Measurements from ENCODE around the gene P2RY2. TPM values are rescaled to one million over a fixed set of nuclear protein-coding genes. Genes with fewer than 3 reads are reported as not detected.

The P2RY2 gene
- total and polyA plus RNA-seq, 10 of the 15 experiments (the other 5 are each of a cell fraction or from before 2014, with no cell fraction given): 0.03 to 0.23 (median 0.17) TPM; not detected in 7

DNA sequence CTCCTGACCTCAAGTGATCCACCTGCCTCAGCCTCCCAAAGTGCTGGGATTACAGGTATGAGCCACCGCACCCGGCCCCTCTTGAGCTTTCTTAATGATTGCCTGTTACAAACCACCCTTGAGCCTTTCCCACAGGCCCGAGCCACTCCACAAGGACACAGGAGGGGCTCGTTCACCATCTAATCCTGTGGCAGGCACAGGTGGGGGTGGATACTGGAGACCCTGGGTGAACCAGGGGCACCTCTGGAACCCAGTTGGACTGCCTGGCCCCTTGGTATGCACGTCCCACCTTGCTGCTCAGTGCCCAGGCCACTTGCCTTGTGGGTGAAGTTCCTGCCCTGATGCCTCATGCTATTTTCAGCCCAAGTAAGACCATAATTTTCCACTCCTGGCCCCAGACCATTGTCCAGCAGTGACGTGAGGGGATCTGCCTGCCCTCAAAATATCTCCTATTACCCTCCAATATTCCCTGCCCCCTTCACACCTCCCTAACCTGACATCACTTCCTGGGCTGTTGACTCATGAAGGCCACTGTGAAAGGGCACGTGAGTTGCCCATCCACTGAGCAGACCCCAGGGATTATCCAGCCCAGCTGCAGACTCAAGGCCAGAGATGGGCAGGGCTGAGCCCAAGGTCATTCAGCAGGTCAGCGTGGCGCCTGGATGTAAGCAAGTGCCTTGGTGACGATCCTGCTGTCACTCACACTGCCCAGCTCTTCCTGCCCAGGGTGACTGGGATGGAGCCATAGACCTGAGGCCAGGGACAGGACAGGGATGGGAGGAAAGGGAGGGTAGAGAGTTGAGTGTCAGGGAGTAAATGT lies 19.6 kb downstream of the P2RY2 start:
- POLR2A ChIA-PET: interaction anchor here (1.5 kb wide), 1 partner anchor 51 kb away, joined by 4 read pairs; no protein-coding TSS in a partner anchor
- FAIRE-seq: no peak
- intact Hi-C loops (cut with micrococcal nuclease; ENCODE audit: unreplicated experiment): loop anchor here (1.0 kb wide), 1 partner anchor 52 kb away; no protein-coding TSS in a partner anchor

DNA sequence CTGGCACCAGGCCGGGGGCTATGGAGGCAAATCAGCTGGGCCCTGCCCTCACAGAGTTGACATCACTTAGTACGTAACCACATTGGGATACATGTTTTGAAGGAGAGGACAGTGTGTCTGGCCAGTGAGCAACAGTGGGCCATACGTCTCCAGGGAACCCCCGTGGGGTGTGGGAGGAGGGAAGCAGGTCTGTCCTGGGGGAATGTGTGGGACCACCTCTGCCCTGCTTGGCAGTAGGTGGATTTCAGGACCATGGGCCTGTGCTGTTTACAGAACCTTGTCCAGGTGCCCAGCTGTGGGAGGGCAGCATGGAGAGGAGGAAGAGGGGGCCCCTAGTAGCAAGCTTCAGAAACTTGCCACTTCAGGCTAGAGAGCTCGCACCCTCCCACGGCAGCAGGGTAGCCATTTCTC lies 21.0 kb downstream of the P2RY2 start:
- peaks cover 18% of the 10 kb centered on the region for H3K4me1 ChIP-seq (ENCODE audit: control insufficient read depth, insufficient read depth, low read length)
- no peak overlapping the region for H3K9ac ChIP-seq (ENCODE audit: control insufficient read depth, insufficient read depth, low read length)
- in situ Hi-C loops (cut with MboI) (loop anchor here (5.0 kb wide), 1 partner anchor 52 kb away; no protein-coding TSS in a partner anchor), intact Hi-C loops (cut with micrococcal nuclease; ENCODE audit: unreplicated experiment) (no loop called here)
- CTCF ChIA-PET: interaction anchor here (0.7 to 8.3 kb wide), 5 partner anchors 47 to 556 kb away, joined by 3 to 96 read pairs (median 3); no protein-coding TSS in a partner anchor
- 79% methylated on average over 6 of the region's 6 CpGs for WGBS (ENCODE audit: insufficient coverage, insufficient replicate concordance, low lambda C conversion rate, missing lambda C conversion rate)
- no peak for FAIRE-seq
- H3K4me3 ChIP-seq: no peak overlapping the region
- no peaks in the 10 kb centered on the region for H3K79me2 ChIP-seq (ENCODE audit: control insufficient read depth, insufficient read depth, low read length)
- H3K27ac ChIP-seq (ENCODE audit: control insufficient read depth, insufficient read depth): no peak overlapping the region
- SMC1A ChIA-PET (ENCODE audit: uncharacterized antibody, unreplicated experiment): interaction anchor here (11.9 kb wide), 1 partner anchor 52 kb away, joined by 188 read pairs; no protein-coding TSS in a partner anchor
- POLR2A ChIA-PET: no interaction called here
- BruUV-seq (replicated peaks): no TSS peak
- RAD21 ChIA-PET (ENCODE audit: unreplicated experiment): interaction anchor here (0.8 to 9.3 kb wide), 3 partner anchors 54 to 514 kb away, joined by 3 to 115 read pairs (median 3); no protein-coding TSS in a partner anchor
- DNase-seq (ENCODE audit: low read depth, low spot score): no peak
- H3K27me3 ChIP-seq (replicated peaks in 1 of 2; ENCODE audit: control insufficient read depth in 2 of 2, insufficient read depth in 2 of 2, low read length in 1 of 2): no peaks in the 10 kb centered on the region
- no peak for ATAC-seq
- no peaks in the 10 kb centered on the region for H3K9me3 ChIP-seq (replicated peaks; ENCODE audit: control insufficient read depth, insufficient read depth, low read length)
- no peaks in the 10 kb centered on the region for H3K36me3 ChIP-seq (ENCODE audit: control insufficient read depth in 2 of 2, insufficient read depth in 2 of 2, low read length in 1 of 2)
- no peak overlapping the region for H3K4me2 ChIP-seq (ENCODE audit: control insufficient read depth, insufficient read depth)
- H2AFZ ChIP-seq (ENCODE audit: control insufficient read depth, low read depth, low read length): no peak overlapping the region
- H4K20me1 ChIP-seq (ENCODE audit: control insufficient read depth, insufficient read depth): no peaks in the 10 kb centered on the region
- TF ChIP-seq SUZ12 (IDR thresholded peaks at IDR 0.05; ENCODE audit: unreplicated experiment) (no peak), PAX8 (IDR thresholded peaks at IDR 0.05) (no peak), ASH2L (IDR thresholded peaks at IDR 0.05; ENCODE audit: borderline replicate concordance, low read depth) (no peak), YY1 (IDR thresholded peaks at IDR 0.05; ENCODE audit: low read depth, low read length) (no peak)
- TF ChIP-seq, protein P1, sequence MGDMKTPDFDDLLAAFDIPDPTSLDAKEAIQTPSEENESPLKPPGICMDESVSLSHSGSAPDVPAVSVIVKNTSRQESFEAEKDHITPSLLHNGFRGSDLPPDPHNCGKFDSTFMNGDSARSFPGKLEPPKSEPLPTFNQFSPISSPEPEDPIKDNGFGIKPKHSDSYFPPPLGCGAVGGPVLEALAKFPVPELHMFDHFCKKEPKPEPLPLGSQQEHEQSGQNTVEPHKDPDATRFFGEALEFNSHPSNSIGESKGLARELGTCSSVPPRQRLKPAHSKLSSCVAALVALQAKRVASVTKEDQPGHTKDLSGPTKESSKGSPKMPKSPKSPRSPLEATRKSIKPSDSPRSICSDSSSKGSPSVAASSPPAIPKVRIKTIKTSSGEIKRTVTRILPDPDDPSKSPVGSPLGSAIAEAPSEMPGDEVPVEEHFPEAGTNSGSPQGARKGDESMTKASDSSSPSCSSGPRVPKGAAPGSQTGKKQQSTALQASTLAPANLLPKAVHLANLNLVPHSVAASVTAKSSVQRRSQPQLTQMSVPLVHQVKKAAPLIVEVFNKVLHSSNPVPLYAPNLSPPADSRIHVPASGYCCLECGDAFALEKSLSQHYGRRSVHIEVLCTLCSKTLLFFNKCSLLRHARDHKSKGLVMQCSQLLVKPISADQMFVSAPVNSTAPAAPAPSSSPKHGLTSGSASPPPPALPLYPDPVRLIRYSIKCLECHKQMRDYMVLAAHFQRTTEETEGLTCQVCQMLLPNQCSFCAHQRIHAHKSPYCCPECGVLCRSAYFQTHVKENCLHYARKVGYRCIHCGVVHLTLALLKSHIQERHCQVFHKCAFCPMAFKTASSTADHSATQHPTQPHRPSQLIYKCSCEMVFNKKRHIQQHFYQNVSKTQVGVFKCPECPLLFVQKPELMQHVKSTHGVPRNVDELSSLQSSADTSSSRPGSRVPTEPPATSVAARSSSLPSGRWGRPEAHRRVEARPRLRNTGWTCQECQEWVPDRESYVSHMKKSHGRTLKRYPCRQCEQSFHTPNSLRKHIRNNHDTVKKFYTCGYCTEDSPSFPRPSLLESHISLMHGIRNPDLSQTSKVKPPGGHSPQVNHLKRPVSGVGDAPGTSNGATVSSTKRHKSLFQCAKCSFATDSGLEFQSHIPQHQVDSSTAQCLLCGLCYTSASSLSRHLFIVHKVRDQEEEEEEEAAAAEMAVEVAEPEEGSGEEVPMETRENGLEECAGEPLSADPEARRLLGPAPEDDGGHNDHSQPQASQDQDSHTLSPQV (IDR thresholded peaks at IDR 0.05): no peak
- TF ChIP-seq, protein P2, sequence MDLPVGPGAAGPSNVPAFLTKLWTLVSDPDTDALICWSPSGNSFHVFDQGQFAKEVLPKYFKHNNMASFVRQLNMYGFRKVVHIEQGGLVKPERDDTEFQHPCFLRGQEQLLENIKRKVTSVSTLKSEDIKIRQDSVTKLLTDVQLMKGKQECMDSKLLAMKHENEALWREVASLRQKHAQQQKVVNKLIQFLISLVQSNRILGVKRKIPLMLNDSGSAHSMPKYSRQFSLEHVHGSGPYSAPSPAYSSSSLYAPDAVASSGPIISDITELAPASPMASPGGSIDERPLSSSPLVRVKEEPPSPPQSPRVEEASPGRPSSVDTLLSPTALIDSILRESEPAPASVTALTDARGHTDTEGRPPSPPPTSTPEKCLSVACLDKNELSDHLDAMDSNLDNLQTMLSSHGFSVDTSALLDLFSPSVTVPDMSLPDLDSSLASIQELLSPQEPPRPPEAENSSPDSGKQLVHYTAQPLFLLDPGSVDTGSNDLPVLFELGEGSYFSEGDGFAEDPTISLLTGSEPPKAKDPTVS (IDR thresholded peaks at IDR 0.05; ENCODE audit: low read depth, low read length): no peak

More for the DNA sequence above, 19.6 kb downstream of the P2RY2 start:
- in situ Hi-C loops (cut with MboI): loop anchor here (5.0 kb wide), 1 partner anchor 50 kb away; no protein-coding TSS in a partner anchor
- Histone ChIP-seq H3K4me1 (ENCODE audit: control insufficient read depth, insufficient read depth, low read length) (peaks cover 11% of the 10 kb centered on the region), H2AFZ (ENCODE audit: control insufficient read depth, low read depth, low read length) (no peak overlapping the region), H3K36me3 (ENCODE audit: control insufficient read depth in 2 of 2, insufficient read depth in 2 of 2, low read length in 1 of 2) (no peaks in the 10 kb centered on the region), H3K4me2 (ENCODE audit: control insufficient read depth, insufficient read depth) (no peak overlapping the region), H3K79me2 (ENCODE audit: control insufficient read depth, insufficient read depth, low read length) (no peaks in the 10 kb centered on the region), H3K27me3 (replicated peaks in 1 of 2; ENCODE audit: control insufficient read depth in 2 of 2, insufficient read depth in 2 of 2, low read length in 1 of 2) (no peaks in the 10 kb centered on the region), H3K9ac (ENCODE audit: control insufficient read depth, insufficient read depth, low read length) (no peak overlapping the region), H3K4me3 (no peak overlapping the region), H3K9me3 (replicated peaks; ENCODE audit: control insufficient read depth, insufficient read depth, low read length) (no peaks in the 10 kb centered on the region), H4K20me1 (ENCODE audit: control insufficient read depth, insufficient read depth) (no peaks in the 10 kb centered on the region), H3K27ac (ENCODE audit: control insufficient read depth, insufficient read depth) (no peak overlapping the region)
- CTCF ChIA-PET: interaction anchor here (0.7 to 6.9 kb wide), 19 partner anchors 11 to 443 kb away, joined by 3 to 160 read pairs (median 5); partner anchors contain the start of gene STARD10
- BruUV-seq (replicated peaks): no TSS peak
- ATAC-seq (no peak), DNase-seq (ENCODE audit: low read depth, low spot score) (no peak)
- peak; percentile 24 to 80; a peak in 2 of 4 replicates for TF ChIP-seq BHLHE40 (IDR thresholded peaks at IDR 0.05; ENCODE audit: borderline replicate concordance in 1 of 2, low read depth in 2 of 2, low read length in 1 of 2)
- no peak for TF ChIP-seq KDM1A (IDR thresholded peaks at IDR 0.05; ENCODE audit: borderline replicate concordance)
- RAD21 ChIA-PET (ENCODE audit: unreplicated experiment): interaction anchor here (0.7 to 9.3 kb wide), 11 partner anchors 43 to 422 kb away, joined by 3 to 115 read pairs (median 5); no protein-coding TSS in a partner anchor
- SMC1A ChIA-PET (ENCODE audit: uncharacterized antibody, unreplicated experiment): interaction anchor here (0.6 to 11.9 kb wide), 9 partner anchors 9 to 517 kb away, joined by 3 to 188 read pairs (median 3); no protein-coding TSS in a partner anchor
- WGBS (ENCODE audit: insufficient coverage, insufficient replicate concordance, low lambda C conversion rate, missing lambda C conversion rate): 30% methylated on average over 10 of the region's 10 CpGs

Data from GM12878 (cell line).